ENCODE data around the gene AHSG.

AHSG gene

DNA sequence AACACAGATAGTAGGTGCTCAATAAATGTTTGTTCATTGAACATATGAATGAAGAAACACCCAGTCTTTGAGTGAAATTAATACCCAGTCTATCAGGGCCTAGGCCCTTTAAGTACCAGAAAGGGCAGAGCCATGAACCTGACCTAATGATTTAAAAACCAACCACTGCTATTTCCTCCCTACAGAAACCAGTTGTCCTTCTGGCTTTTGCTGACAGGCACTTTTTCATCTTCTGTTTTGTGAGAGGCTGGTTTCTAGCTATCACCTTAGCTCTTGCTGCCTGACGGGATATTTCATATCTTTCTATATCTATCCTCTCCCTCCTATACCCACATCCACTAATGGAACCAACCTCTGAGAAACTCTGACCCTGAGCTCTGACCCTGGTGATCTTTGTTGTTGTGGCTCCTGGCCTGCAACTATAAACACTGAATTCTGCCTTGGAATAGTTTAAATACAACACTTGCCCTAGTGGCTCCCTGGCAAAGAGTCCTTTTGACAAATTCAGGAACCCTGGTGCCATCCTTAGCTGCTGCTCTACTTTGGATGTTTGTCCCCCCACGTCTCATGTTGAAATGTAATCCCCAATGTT is 4.1 kb upstream of the AHSG start:
- Histone ChIP-seq H3K4me3 (no peak overlapping the region), H3K27ac (no peak overlapping the region)
- DNase-seq (ENCODE audit: low spot score): no peak
- TF ChIP-seq, protein P1, sequence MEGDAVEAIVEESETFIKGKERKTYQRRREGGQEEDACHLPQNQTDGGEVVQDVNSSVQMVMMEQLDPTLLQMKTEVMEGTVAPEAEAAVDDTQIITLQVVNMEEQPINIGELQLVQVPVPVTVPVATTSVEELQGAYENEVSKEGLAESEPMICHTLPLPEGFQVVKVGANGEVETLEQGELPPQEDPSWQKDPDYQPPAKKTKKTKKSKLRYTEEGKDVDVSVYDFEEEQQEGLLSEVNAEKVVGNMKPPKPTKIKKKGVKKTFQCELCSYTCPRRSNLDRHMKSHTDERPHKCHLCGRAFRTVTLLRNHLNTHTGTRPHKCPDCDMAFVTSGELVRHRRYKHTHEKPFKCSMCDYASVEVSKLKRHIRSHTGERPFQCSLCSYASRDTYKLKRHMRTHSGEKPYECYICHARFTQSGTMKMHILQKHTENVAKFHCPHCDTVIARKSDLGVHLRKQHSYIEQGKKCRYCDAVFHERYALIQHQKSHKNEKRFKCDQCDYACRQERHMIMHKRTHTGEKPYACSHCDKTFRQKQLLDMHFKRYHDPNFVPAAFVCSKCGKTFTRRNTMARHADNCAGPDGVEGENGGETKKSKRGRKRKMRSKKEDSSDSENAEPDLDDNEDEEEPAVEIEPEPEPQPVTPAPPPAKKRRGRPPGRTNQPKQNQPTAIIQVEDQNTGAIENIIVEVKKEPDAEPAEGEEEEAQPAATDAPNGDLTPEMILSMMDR (IDR thresholded peaks at IDR 0.05): no peak

DNA sequence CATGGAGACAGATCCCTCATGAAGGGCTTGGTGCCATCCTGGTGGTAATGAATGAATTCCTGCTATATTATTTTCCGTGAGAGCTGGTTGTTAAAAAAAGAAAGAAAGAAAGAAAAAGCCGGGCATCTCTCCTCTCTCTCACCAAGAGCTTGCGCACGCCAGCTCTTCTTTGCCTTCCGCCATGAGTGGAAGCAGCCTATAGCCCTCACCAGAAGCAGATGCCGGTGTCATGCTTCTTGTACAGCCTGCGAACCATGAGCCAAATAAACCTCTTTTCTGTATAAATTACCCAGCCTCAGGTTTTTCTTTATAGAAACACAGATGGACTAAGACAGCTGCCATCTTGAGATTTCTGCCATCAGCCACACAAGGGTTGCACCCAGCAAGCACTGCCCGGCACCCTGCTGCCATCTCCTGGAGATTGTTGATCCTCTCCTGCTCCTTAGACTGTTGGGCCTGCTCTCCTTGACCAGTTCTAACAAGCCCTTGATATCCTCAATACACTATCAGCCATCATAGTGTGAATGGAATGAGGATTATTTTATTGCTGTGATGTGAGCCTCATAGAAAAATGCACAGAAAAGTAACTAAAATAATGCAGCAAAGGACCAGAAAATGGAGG is 3.5 kb upstream of the AHSG start:
- Histone ChIP-seq H3K4me3 (no peak overlapping the region), H3K27ac (no peak overlapping the region)
- TF ChIP-seq, protein P1 (IDR thresholded peaks at IDR 0.05): no peak
- DNase-seq (ENCODE audit: low spot score): no peak

DNA sequence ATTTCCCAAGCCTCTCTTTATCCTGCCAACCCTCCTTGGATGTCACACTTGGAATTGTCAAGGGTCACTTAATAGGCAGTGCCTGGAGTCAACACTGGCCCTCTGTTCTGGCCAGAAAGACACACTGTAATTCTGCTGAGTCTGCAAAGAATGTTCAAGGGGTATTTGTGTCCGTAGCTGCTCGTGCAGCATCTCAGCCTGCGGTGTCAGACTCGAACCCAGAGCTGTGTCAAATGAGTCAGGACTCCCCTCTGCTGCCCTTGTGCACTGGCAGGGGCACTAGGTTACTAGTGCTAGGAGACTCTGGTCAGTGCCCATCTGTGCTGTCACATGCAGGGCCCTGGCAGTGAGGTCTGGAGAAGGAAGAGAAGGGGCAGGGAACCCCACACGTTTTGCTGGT is 795 bp upstream of the AHSG start:
- no peak overlapping the region for H3K4me3 ChIP-seq
- no peak for DNase-seq (ENCODE audit: low spot score)
- H3K27ac ChIP-seq: no peak overlapping the region
- TF ChIP-seq, protein P1 (IDR thresholded peaks at IDR 0.05): no peak

DNA sequence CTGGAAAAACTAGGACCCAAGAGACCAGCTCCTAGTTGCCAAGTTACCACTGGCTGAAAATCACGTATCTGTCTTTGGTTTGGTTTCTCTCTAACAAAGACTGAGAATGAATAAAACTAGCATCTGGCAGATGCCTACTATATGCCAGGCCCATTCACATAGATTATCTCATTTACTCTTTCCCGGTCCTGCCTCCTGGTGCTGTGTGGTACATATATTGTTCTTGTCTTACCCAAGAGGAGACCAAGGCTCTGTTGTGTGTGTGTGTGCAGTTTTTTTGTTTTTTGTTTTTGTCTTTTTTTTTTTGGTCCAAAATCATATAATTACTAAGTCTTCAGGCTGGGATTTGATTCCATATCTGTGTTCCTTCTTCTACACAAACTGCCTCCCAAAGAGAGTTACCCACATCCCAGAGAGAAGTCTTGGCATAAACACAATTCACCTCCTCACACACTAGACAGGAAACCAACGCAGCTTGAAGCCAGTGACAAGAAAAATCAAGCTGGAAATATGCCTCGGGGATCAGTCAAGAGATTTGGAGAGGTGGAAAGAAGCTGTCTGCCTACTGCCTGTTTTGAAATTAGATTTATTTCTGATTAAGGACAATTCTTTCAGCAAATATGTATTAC is 891 bp downstream of the AHSG start:
- TF ChIP-seq, protein P1 (IDR thresholded peaks at IDR 0.05): no peak
- no peak for DNase-seq (ENCODE audit: low spot score)
- Histone ChIP-seq H3K4me3 (no peak overlapping the region), H3K27ac (no peak overlapping the region)

DNA sequence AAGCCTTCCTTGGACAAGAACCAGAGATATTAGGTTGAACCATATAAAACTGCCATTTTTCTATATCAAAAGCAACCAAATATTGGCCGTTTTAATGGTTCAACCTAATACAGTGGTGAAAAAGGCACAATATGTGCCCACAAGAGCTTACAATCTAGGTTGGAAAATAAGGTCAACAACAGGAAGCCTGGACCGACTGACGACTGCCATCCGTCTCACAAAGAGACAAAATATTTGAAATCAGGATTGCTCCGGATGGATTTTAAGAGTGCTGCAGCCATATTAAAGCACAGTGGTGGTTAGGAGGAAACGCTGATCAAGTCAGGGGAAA is 1.4 kb downstream of the AHSG start:
- TF ChIP-seq, protein P1 (IDR thresholded peaks at IDR 0.05): no peak
- H3K27ac ChIP-seq: no peak overlapping the region
- no peak for DNase-seq (ENCODE audit: low spot score)
- H3K4me3 ChIP-seq: no peak overlapping the region

DNA sequence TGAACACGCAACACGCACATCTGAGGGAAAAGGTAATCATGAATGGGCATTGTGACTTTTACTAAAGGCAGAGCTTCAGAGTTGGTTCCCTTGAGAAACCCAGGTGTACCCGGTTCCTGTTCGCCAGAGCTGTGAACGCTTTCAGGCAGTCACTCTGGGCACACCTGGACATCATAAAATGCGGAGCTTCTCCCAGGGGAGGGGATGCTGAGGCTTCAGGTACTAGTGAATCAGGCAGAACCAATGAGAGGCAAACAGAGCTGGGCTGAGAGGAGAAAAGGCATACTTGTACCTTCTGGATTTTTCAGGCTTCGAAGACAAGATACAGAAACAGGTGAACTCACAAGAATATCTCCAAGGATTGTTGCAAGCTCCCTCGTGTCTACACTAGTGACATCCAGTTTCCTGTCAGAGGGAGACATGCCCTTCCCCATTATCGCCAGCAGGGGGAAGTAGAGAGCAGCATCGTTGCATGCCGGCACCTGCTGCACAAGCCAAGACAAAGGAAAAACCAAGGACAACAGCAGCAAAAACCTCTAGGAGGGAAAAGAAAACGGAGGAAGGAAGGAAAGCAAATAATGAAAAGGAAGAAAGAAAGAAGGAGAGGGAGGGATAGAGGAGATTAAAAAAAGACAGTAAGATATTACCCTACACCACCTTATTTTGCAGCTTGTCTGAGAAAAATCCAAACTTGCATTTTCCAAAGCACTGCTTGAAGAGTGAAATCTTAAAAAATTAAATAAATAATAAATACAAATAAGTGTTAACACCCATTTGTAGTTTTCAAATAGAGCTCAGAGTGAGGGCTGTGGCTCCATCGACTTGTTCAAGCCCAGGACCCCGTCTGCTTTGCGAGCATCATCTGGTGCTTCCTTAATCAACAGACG is 2.0 kb downstream of the AHSG start:
- Histone ChIP-seq H3K4me3 (no peak overlapping the region), H3K27ac (no peak overlapping the region)
- DNase-seq (ENCODE audit: low spot score): peak; percentile 78
- TF ChIP-seq, protein P1 (IDR thresholded peaks at IDR 0.05): peak; percentile 79

Data from coronary artery (tissue), 2 donors.